IMR-90 (cell line): ENCODE results near the gene JPH3. TPM values are rescaled to one million over a fixed set of nuclear protein-coding genes. Genes with fewer than 3 reads are reported as not detected.

ENCODE experiments used
- ATAC-seq: fragments of 200-7000 bp; cut with Tn5 transposase; 2 replicates; pipeline ENCODE4 v1.9.1; 2020; ENCODE audit warnings: low read depth, mild to moderate bottlenecking, moderate library complexity
- BruUV-seq: library from RNA; stranded (reverse); fragments of 400-500 nt; replicated peaks from 2 replicates; lab custom pipeline; 2021; lab: Mats Ljungman, UMichigan
- CTCF ChIA-PET: fragments of 300-600 bp; formaldehyde crosslinking; extraction: SDS; loops from one replicate; lab custom pipeline; 2021; ENCODE audit warnings: antibody characterized with exemption; lab: Yijun Ruan, JAX
- POLR2A ChIA-PET: fragments of 300-600 bp; sonication (Branson Sonifier 250); formaldehyde crosslinking; loops from one replicate; lab custom pipeline; 2022; ENCODE audit warnings: antibody characterized with exemption; ENCODE audit not compliant: unreplicated experiment; lab: Charles Lee
- DNase-seq: peaks from one replicate; pipeline ENCODE4 v3.0.0; 2013
- H2AFZ ChIP-seq: replicated peaks from 2 replicates; pipeline ENCODE3; 2013; ENCODE audit warnings: low read length, mild to moderate bottlenecking; ENCODE audit not compliant: poor library complexity
- H2AK5ac ChIP-seq: 2 replicates; pipeline ENCODE4 v1.6.1; 2013; ENCODE audit warnings: low read depth, low read length, inconsistent platforms
- H2AK9ac ChIP-seq: replicated peaks from 2 replicates; pipeline ENCODE3; 2013; ENCODE audit warnings: mild to moderate bottlenecking, low read depth, low read length, moderate library complexity; ENCODE audit not compliant: poor library complexity
- H2BK120ac ChIP-seq: 2 replicates; pipeline ENCODE4 v1.6.1; 2013; ENCODE audit warnings: low read depth, low read length, inconsistent platforms
- H2BK15ac ChIP-seq: 3 replicates; pipeline ENCODE4 v1.6.1; 2013; ENCODE audit warnings: low read depth, low read length, inconsistent platforms
- H2BK20ac ChIP-seq: 2 replicates; pipeline ENCODE4 v1.6.1; 2013; ENCODE audit warnings: low read depth, mild to moderate bottlenecking, inconsistent platforms, low read length, moderate library complexity
- H2BK5ac ChIP-seq: 2 replicates; pipeline ENCODE4 v1.6.1; 2013; ENCODE audit warnings: mild to moderate bottlenecking, low read depth, low read length, inconsistent platforms; ENCODE audit not compliant: poor library complexity, severe bottlenecking
- H3K14ac ChIP-seq: replicated peaks from 2 replicates; pipeline ENCODE4 v1.6.1; 2013; ENCODE audit warnings: low read depth, low read length, inconsistent platforms
- H3K18ac ChIP-seq: 2 replicates; pipeline ENCODE4 v1.6.1; 2013; ENCODE audit warnings: low read depth, low read length, control low read depth
- H3K23ac ChIP-seq: 2 replicates; pipeline ENCODE4 v1.6.1; 2013; ENCODE audit warnings: low read depth, low read length, inconsistent platforms
- H3K27ac ChIP-seq: 2 replicates; pipeline ENCODE4 v1.5.1; 2013; ENCODE audit warnings: mild to moderate bottlenecking, control low read depth, low read length; ENCODE audit not compliant: insufficient read depth
- H3K27me3 ChIP-seq: 2 replicates; pipeline ENCODE4 v1.6.1; 2013; ENCODE audit warnings: low read length; ENCODE audit not compliant: control insufficient read depth, insufficient read depth
- H3K36me3 ChIP-seq: 2 replicates; pipeline ENCODE4 v1.6.1; 2013; ENCODE audit warnings: low read length, mixed read lengths; ENCODE audit not compliant: control insufficient read depth, insufficient read depth
- H3K4ac ChIP-seq: 2 replicates; pipeline ENCODE4 v1.6.1; 2013; ENCODE audit warnings: low read depth, low read length, inconsistent platforms
- H3K4me1 ChIP-seq: 2 replicates; pipeline ENCODE4 v1.6.1; 2013; ENCODE audit warnings: low read length, mixed read lengths; ENCODE audit not compliant: control insufficient read depth, insufficient read depth
- H3K4me2 ChIP-seq: 2 replicates; pipeline ENCODE4 v1.6.1; 2013; ENCODE audit warnings: low read depth, mild to moderate bottlenecking, control low read depth, low read length, moderate library complexity
- H3K4me3 ChIP-seq: 2 replicates; pipeline ENCODE4 v1.5.1; 2013; ENCODE audit warnings: low read depth, mild to moderate bottlenecking, control low read depth, low read length, moderate library complexity; ENCODE audit not compliant: insufficient read depth
- H3K56ac ChIP-seq: 2 replicates; pipeline ENCODE4 v1.6.1; 2013; ENCODE audit warnings: low read length, inconsistent platforms; ENCODE audit not compliant: insufficient read depth; ENCODE audit errors: extremely low read depth
- H3K79me1 ChIP-seq, 2 experiments: 2 replicates each; pipeline ENCODE4 v1.6.1; 2013; ENCODE audit warnings: low read length in 2 of 2, inconsistent platforms in 1 of 2, low read depth in 1 of 2
- H3K9ac ChIP-seq: 2 replicates; pipeline ENCODE4 v1.6.1; 2013; ENCODE audit warnings: low read depth, low read length, control low read depth
- H3K9me1 ChIP-seq: 2 replicates; pipeline ENCODE4 v1.6.1; 2013; ENCODE audit warnings: low read length, inconsistent platforms; ENCODE audit not compliant: insufficient read depth
- H3K9me3 ChIP-seq: 2 replicates; pipeline ENCODE4 v1.6.1; 2013; ENCODE audit warnings: low read length; ENCODE audit not compliant: control insufficient read depth, insufficient read depth
- H4K20me1 ChIP-seq: 2 replicates; pipeline ENCODE4 v1.6.1; 2013; ENCODE audit warnings: low read length, inconsistent platforms; ENCODE audit not compliant: insufficient read depth
- H4K5ac ChIP-seq: 2 replicates; pipeline ENCODE4 v1.6.1; 2013; ENCODE audit warnings: mild to moderate bottlenecking, low read depth, low read length, control low read depth
- H4K8ac ChIP-seq, 2 experiments: 2 replicates each; pipeline ENCODE4 v1.6.1; 2013; ENCODE audit warnings: low read depth in 2 of 2, low read length in 2 of 2, control low read depth in 1 of 2, inconsistent platforms in 1 of 2
- H4K91ac ChIP-seq: 2 replicates; pipeline ENCODE4 v1.6.1; 2013; ENCODE audit warnings: low read depth, low read length, inconsistent platforms; ENCODE audit not compliant: insufficient read depth
- BHLHE40 ChIP-seq: fragments of 150-350 bp; IDR thresholded peaks from 2 replicates; pipeline ENCODE4 v1.6.1; 2016; ENCODE audit warnings: mild to moderate bottlenecking, low read depth, low read length
- MAFK ChIP-seq: IDR thresholded peaks from 2 replicates; pipeline ENCODE4 v1.6.1; 2012; ENCODE audit warnings: low read depth, low read length, improper control_type of control experiment
- MAZ ChIP-seq: IDR thresholded peaks from 2 replicates; pipeline ENCODE4 v1.6.1; 2012; ENCODE audit warnings: low read depth, mild to moderate bottlenecking, low read length, improper control_type of control experiment, moderate library complexity, borderline replicate concordance
- NFE2L2 ChIP-seq: fragments of 150-350 bp; IDR thresholded peaks from 2 replicates; pipeline ENCODE4 v1.6.1; 2016; ENCODE audit warnings: low read depth, mild to moderate bottlenecking, low read length
- POLR2A ChIP-seq: IDR thresholded peaks from 2 replicates; pipeline ENCODE4 v1.6.1; 2012; ENCODE audit warnings: mild to moderate bottlenecking, low read depth, low read length
- RCOR1 ChIP-seq: IDR thresholded peaks from 2 replicates; pipeline ENCODE4 v1.6.1; 2012; ENCODE audit warnings: mild to moderate bottlenecking, low read length, improper control_type of control experiment; ENCODE audit not compliant: insufficient replicate concordance
- RFX5 ChIP-seq: IDR thresholded peaks from 2 replicates; pipeline ENCODE4 v1.8.0; 2012; ENCODE audit warnings: low read depth, mild to moderate bottlenecking, low read length, moderate library complexity
- SMC3 ChIP-seq: fragments of 150-350 bp; IDR thresholded peaks from 2 replicates; pipeline ENCODE4 v1.6.1; 2016; ENCODE audit warnings: low read depth, mild to moderate bottlenecking, antibody characterized with exemption, low read length, moderate library complexity
- WGBS, 2 experiments: methylation state at CpG; one replicate each; pipeline versions ENCODE4 v1.1.5 to v1.1.7; 2013; ENCODE audit warnings: missing lambda C conversion rate in 2 of 2; ENCODE audit not compliant: insufficient read length in 1 of 2; ENCODE audit errors: extremely low coverage in 2 of 2; 5-methylcytosine and 5-hydroxymethylcytosine counted together
- dilution Hi-C: fragments of 300-500 bp; cut with HindIII; formaldehyde crosslinking; loops from one replicate; pipeline ENCODE4 v1.14.3; 2018; ENCODE audit warnings: low sequenced_read_pairs; ENCODE audit not compliant: unreplicated experiment
- in situ Hi-C: fragments of 300-500 bp; cut with MboI; formaldehyde crosslinking; loops from 3 replicates; pipeline ENCODE4 v1.14.3; 2019; ENCODE audit warnings: low sequenced_read_pairs, inconsistent platforms, mixed read lengths
- intact Hi-C: fragments of 100-400 bp; cut with micrococcal nuclease; formaldehyde crosslinking; loops from 2 replicates; pipeline ENCODE4 v1.10.0; 2022
- polyA plus RNA-seq, 3 experiments: library from polyadenylated mRNA; depleted of rRNA; stranded (reverse); fragments of >200 nt; gene quantifications; 2 replicates each; pipeline ENCODE4 v1.2.3, GENCODE V29; 2012; ENCODE audit warnings: low replicate concordance in 1 of 3
- total RNA-seq: library from RNA; depleted of rRNA; stranded (reverse); fragments of >200 nt; gene quantifications from 2 replicates; pipeline ENCODE4 v1.2.3, GENCODE V29; 2012
- TF ChIP-seq, protein P1 (sequence below): fragments of 150-350 bp; IDR thresholded peaks from 2 replicates; pipeline ENCODE4 v1.6.1; 2017; ENCODE audit warnings: mild to moderate bottlenecking, antibody characterized with exemption, low read length, low read depth
- TF ChIP-seq, protein P2 (sequence below): fragments of 150-350 bp; IDR thresholded peaks from 2 replicates; pipeline ENCODE4 v1.6.1; 2016; ENCODE audit warnings: low read depth, mild to moderate bottlenecking, low read length, moderate library complexity, borderline replicate concordance
- TF ChIP-seq, protein P3 (sequence below): conservative IDR thresholded peaks from 2 replicates; pipeline ENCODE4 v1.5.1; 2012; ENCODE audit warnings: mild to moderate bottlenecking, low read depth, low read length, improper control_type of control experiment

The JPH3 gene
- total and polyA plus RNA-seq, 2 of the 4 experiments (the other 2 are of a cell fraction), result 0.03 TPM; not detected in 1

DNA sequence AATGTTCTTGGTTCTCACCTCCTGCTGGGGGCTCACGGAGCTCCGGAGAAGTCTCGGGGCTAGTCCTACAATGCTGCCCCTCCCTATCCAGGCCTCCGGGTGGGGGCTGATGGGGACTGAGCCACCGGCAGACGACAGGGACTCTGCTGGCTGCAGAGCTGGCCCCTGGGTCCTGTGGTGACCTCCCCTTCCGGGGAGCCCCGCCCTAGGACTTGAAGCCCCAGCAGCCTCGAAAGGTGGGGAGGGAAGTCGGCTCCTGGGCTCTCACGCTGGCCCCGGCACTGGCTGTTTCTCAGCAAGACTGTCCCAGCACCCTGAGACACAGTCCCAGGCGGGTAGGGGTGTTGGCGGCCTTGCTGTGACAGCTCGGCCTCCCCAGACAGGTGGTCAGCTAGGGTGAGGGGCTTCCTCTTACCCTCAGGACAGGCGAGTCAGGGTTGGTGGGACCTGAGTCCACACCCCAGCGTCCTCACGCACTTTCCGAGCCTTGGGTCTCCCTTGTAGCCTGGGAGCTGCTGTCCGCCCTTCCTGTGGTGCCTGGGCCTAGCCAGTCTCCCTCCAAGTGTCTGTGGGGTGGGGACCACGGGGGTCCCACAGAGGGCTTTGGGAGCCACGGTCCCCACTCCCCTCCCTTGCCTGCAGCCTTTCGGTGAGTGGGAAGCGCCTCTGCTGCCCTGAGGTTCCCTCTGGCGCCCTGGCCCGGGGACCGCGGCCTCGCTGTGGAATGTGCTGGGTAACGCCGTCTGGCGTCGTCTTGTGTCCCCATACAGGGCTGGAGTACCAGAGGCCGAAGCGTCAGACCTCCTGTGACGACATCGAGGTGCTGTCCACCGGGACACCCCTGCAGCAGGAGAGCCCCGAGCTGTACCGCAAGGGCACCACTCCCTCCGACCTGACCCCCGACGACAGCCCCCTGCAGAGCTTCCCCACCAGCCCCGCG, 86.8 kb downstream of the JPH3 start (continued):
- TF ChIP-seq, protein P1, sequence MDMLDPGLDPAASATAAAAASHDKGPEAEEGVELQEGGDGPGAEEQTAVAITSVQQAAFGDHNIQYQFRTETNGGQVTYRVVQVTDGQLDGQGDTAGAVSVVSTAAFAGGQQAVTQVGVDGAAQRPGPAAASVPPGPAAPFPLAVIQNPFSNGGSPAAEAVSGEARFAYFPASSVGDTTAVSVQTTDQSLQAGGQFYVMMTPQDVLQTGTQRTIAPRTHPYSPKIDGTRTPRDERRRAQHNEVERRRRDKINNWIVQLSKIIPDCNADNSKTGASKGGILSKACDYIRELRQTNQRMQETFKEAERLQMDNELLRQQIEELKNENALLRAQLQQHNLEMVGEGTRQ, result no peak
- no peak for TF ChIP-seq SMC3

DNA sequence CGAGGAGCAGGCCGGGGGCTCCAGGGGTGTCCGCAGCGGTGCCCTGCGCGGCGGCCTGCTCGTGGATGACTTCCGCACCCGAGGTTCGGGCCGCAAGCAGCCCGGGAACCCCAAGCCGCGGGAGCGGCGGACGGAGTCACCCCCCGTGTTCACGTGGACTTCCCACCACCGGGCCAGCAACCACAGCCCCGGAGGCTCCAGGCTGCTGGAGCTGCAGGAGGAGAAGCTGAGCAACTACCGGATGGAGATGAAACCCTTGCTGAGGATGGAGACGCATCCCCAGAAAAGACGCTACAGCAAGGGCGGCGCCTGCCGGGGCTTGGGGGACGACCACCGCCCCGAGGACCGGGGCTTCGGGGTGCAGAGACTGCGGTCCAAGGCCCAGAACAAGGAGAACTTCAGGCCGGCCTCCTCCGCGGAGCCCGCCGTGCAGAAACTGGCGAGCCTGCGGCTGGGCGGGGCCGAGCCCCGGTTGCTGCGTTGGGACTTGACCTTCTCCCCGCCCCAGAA, 87.7 kb downstream of the JPH3 start:
- Histone ChIP-seq H3K56ac (no peak overlapping the region), H2BK120ac (no peak overlapping the region), H2AFZ (no peak overlapping the region), H3K36me3 (no peaks in the 10 kb centered on the region), H3K4ac (no peak overlapping the region), H4K8ac (no peak overlapping the region), H3K27ac (no peak overlapping the region), H3K4me2 (no peak overlapping the region), H2BK20ac (no peak overlapping the region), H4K91ac (no peak overlapping the region), H2AK9ac (no peak overlapping the region), H3K14ac (no peak overlapping the region), H2BK5ac (no peak overlapping the region), H3K9ac (no peak overlapping the region), H3K79me1 (no peaks in the 10 kb centered on the region), H4K20me1 (no peaks in the 10 kb centered on the region), H3K4me3 (no peak overlapping the region), H2BK15ac (no peak overlapping the region), H2AK5ac (no peak overlapping the region), H3K9me3 (no peaks in the 10 kb centered on the region), H3K27me3 (peaks cover 12% of the 10 kb centered on the region; the same call in 1 of the 2 replicates), H3K18ac (no peak overlapping the region), H3K9me1 (no peaks in the 10 kb centered on the region), H3K4me1 (no peaks in the 10 kb centered on the region), H3K23ac (no peak overlapping the region), H4K5ac (no peak overlapping the region)
- DNase-seq, result no peak
- BruUV-seq, result no TSS peak
- POLR2A ChIA-PET, result no interaction called here
- dilution Hi-C loops (no loop called here), intact Hi-C loops (no loop called here), in situ Hi-C loops (no loop called here)
- ATAC-seq, result no peak
- CTCF ChIA-PET, result interaction anchor here (0.7 kb wide), 1 partner anchor 12 kb away, joined by 7 read pairs; no protein-coding TSS in a partner anchor
- WGBS, 2 experiments, result 92% methylated on average over 34 of the region's 46 CpGs; no CpG with 5 or more reads in 1 of the 2 experiments
- TF ChIP-seq SMC3 (no peak), RFX5 (no peak), MAZ (no peak), RCOR1 (no peak), POLR2A (no peak), BHLHE40 (no peak), NFE2L2 (no peak), MAFK (no peak)
- TF ChIP-seq, protein P2, sequence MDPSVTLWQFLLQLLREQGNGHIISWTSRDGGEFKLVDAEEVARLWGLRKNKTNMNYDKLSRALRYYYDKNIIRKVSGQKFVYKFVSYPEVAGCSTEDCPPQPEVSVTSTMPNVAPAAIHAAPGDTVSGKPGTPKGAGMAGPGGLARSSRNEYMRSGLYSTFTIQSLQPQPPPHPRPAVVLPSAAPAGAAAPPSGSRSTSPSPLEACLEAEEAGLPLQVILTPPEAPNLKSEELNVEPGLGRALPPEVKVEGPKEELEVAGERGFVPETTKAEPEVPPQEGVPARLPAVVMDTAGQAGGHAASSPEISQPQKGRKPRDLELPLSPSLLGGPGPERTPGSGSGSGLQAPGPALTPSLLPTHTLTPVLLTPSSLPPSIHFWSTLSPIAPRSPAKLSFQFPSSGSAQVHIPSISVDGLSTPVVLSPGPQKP, result no peak
- TF ChIP-seq, protein P3, sequence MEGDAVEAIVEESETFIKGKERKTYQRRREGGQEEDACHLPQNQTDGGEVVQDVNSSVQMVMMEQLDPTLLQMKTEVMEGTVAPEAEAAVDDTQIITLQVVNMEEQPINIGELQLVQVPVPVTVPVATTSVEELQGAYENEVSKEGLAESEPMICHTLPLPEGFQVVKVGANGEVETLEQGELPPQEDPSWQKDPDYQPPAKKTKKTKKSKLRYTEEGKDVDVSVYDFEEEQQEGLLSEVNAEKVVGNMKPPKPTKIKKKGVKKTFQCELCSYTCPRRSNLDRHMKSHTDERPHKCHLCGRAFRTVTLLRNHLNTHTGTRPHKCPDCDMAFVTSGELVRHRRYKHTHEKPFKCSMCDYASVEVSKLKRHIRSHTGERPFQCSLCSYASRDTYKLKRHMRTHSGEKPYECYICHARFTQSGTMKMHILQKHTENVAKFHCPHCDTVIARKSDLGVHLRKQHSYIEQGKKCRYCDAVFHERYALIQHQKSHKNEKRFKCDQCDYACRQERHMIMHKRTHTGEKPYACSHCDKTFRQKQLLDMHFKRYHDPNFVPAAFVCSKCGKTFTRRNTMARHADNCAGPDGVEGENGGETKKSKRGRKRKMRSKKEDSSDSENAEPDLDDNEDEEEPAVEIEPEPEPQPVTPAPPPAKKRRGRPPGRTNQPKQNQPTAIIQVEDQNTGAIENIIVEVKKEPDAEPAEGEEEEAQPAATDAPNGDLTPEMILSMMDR, result no peak
